KBM-7 (cell line): ENCODE data around the gene HSPBP1.

Experiments used
- DNase-seq: peaks from one replicate; pipeline ENCODE4 v3.0.0-alpha.2; 2015
- in situ Hi-C: fragments of 300-500 bp; cut with MboI; formaldehyde crosslinking; loops from 2 replicates; pipeline ENCODE4 v1.14.3; 2020; ENCODE audit warnings: low sequenced_read_pairs, low pct_unique_long_range_greater_than_20kb, mixed read lengths

Gene HSPBP1

GRCh38 chr19:55278391-55279135, 1.3 kb downstream of the HSPBP1 start:
- in situ Hi-C loops = no loop called here
- DNase-seq = no peak

GRCh38 chr19:55277494-55277893, 2.4 kb downstream of the HSPBP1 start:
- DNase-seq = no peak
- in situ Hi-C loops = no loop called here

DNA sequence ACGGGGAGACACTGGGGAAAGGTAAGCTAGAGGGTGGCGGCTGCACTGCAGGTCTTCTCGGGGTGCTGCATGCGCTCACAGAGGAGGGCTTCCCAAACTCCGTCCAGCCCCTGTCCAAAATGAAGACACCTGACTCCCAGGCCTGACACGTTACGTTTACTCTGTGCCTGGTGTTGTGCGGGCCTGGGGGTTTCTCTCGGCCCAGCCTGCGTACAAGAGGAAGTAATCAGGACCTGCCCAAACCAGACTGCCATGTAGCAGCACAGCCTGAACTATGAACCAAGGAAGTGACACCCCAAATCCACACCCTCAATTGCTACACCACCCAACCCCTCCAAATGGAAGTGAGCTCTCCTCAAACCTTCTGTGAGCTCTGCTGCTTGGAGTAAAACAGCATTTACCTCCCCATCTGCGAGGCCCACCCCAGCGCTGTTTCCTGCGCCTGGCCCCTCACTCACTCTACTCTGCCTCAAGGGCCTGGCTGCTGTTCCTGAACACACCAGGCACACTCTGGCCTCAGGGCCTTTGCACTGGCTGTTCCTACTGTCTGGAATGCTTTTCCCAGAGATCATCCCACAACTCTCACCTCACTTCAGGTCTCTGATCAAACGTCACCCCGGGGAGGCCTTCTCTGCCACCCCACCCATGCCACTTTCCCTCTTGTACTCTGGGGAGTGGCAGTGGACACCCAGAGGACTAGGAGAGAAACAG, 3.0 kb downstream of the HSPBP1 start:
- DNase-seq = no peak
- in situ Hi-C loops = no loop called here

DNA sequence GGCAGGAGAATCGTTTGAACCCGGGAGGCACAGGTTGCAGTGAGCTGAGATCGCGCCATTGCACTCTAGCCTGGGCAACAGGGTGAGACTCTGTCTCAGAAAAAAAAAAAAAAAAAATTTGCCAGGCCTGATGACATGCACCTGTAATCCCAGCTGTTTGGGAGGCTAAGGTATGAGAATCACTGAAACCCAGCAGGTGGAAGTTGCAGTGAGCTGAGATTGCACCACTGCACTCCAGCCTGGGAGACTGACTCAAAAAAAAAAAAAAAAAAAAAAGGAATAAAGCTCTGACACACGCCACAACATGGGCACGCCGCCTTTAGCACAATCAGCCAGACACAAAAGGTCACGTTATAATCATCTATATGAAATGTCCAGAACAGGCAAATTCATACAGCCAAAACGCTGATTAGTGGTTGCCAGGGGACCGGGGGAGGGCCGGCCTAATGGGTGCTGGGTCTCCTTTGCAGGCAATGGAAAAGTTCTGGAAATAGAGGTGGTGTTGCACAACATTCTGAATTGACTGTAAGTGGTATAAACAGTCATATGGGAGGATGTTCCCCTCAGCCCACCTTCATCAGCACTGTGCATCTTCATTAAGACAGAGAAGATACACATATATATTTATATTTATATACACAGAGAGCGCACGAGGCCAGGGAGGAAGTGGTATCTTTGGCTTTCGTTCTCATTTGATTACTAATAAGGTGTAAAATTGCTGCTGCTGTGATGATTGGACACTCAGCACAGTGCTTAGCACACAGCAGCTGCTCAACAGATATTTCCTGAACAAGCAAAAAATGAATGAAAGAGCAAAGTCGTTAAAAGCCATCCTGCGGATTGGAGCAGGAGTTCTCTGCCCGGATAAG, 3.8 kb downstream of the HSPBP1 start:
- DNase-seq = no peak
- in situ Hi-C loops = no loop called here

GRCh38 chr19:55273978-55274707, 5.8 kb downstream of the HSPBP1 start:
- DNase-seq = no peak
- in situ Hi-C loops = no loop called here

- in situ Hi-C loops = no loop called here
- DNase-seq = no peak
Measured at GRCh38 chr19:55272142-55272541, 7.8 kb downstream of the HSPBP1 start.

DNA sequence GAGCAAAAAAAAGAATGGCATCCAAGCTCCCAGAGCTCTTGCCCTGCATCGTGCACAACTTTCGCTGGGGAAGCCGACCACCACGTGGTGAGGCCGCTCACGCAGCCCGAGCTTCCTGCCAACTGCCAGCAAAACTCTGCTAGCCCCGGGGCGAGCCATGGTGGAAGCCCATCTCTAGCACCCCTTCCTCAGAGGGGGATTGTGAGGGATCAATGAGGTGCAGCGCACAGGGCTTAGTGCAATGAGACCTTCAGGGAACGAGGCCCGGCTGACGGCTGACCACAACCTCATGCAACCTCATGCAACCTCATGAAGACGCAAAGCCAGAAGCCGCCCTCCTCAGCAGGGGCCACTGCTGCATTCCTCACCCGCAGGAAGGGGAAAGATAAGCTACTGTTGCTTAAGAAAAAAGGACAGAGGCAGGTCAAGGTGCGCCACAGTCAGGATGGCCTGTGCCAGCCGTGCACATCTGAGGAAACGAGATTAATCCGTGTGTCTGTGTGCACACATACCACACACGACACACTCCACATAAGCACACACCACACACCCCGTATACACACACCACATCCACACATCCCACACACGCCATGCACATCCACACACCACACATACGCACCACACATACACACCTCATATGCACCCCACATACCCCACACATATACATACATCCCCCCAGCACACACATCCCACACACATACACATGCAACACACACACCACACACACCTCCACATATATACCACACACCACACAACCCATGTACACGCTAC, 9.6 kb downstream of the HSPBP1 start:
- no peak for DNase-seq
- in situ Hi-C loops = no loop called here

DNA sequence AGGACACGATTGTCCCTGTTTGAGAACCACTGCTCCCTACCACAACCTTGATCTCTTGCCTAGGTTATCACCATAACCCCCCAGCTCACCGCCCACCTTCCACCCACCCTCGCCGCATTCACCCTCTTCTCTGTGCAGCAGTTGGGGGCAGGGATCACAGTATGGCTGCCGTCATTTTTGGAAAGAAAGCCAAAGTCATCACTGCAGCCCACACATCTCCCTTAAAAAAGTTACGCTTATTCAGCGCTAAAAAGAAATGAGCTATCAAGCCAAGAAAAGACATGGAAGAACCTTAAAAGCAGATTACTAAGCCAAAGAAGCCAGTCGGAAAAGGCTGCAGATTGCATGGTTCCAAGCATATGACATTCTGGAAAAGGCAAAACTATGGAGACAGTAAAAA, 10.6 kb downstream of the HSPBP1 start:
- in situ Hi-C loops = no loop called here
- no peak for DNase-seq

GRCh38 chr19:55266840-55267239, 13.1 kb downstream of the HSPBP1 start:
- in situ Hi-C loops = no loop called here

GRCh38 chr19:55266404-55266803, 13.5 kb downstream of the HSPBP1 start:
- no peak for DNase-seq
- in situ Hi-C loops = no loop called here

More at GRCh38 chr19:55266840-55267239, 13.1 kb downstream of the HSPBP1 start:
- DNase-seq = no peak

- no peak for DNase-seq
- in situ Hi-C loops = no loop called here
Measured at GRCh38 chr19:55265723-55266386, 14.1 kb downstream of the HSPBP1 start.

DNA sequence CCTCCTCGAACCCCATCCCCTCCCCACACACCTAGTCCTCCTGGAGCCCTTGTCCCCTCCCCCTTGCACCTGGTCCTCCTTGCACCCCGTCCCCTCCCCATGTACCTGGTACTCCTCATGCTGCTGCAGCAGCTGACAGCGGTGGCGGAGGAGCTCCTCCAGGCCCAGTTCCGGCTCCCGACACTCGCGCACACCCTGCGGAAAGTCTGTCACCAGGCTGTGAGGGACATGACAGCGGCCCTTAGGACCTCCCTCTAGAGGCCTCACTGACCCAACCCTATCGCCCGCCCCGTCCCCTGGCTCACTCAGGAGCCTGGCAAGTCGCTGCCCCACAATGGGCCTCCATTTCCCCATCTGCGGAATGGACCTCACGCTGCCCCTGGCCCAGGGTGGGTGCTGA, 14.7 kb downstream of the HSPBP1 start:
- in situ Hi-C loops = no loop called here
- no peak for DNase-seq

- DNase-seq = no peak
- in situ Hi-C loops = no loop called here
Measured at GRCh38 chr19:55264531-55264930, 15.4 kb downstream of the HSPBP1 start.

DNA sequence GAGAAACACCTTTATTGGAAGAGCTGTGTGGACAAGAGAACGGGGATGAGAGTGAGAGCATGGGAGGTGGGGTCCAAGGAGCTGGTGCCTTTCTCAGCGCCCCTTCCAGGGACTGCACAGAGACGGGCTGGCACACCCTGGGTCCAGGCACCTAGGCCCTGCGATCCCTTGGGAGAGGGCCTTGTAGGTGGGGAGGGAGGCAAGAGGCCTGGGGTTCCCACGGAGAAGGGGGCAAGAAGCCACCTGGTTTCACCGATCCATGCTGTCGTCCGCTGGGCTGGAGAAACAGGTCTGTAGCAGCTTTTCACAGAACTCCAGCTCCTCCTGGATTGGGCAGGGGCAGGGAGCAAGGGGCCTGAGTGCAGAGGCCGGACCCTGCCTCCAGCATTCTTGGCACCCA, 17.6 kb downstream of the HSPBP1 start:
- in situ Hi-C loops = no loop called here
- DNase-seq = no peak

GRCh38 chr19:55261671-55262126, 18.2 kb downstream of the HSPBP1 start:
- in situ Hi-C loops = no loop called here
- no peak for DNase-seq

DNA sequence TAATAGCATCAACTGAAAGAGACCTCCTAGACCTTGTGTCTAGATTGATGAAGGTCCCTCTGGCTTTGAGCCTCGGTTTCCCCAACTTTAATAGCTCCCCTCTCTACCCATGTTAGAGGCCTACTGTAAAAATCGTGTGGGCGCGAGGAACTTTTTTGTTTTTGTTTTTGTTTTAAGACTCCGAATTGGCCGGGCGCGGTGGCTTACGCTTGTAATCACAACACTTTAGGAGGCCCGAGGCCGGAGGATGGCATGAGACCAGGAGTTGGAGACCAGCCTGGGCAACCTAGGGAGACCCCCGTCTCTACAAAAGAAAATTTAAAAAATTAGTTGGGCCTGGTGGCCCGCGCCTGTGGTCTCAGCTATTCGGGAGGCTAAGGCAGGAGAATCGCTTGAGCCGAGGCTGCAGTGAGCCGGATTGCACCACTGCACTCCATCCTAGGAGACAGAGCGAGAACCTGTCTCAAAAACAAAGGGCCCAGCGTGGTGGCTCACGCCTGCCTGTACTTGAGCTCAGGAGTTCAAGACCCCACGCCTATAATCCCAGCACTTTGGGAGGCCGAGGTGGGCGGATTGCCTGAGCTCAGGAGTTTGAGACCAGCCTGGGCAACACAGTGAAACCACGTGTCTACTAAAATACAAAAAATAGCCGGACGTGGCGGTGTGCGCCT, 20.2 kb downstream of the HSPBP1 start:
- DNase-seq = no peak
- in situ Hi-C loops = no loop called here

DNA sequence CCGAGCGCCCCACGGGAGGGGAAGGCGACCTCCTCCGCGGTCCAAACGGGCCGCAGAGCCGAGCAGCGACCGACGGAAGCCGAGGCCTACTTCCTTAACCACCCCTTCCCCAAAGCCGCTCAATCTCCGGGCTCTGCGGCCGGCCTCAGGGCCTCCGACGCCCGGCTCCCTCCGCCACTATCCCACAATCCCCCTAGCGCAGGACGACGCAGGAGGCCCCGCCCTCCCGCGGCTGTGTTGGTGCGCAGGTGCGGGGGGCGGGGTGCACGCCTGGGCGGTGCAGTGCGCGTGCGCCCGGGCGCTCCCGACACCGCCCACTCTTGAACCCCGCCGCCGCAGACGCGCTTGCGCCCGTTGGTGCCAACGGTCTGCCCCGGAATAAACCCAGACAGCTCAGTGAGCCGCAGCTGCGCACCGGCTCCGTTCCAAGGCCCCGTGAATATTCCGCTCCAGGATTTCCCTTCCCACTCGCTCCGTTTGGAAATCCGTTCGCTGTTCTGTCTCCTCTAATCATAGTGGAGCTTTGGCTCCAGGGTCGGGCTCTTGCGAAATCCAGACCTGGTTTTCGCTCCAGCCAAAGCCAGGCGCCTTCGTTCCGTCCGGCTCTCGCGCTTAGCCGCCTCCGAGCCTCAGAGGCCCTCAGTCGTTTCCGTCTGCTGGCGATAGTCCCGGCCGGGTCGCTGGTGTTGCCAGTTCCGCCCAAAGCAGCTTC, 20.9 kb downstream of the HSPBP1 start, which contains the start of gene PPP6R1:
Gene PPP6R1, minus strand, starts transcription at position 190 of the 712 bp plus-strand sequence. CDS start 11,914 bp downstream, outside the sequence.
- peak; percentile 100 for DNase-seq
- in situ Hi-C loops = no loop called here
